HG02943 (cell line): ENCODE data around the gene SHH.
"Not testable (repeated sequence)": the region's sequence is repeated elsewhere in the genome, so short reads cannot be mapped to it uniquely, and the experiment has no call there.

Experiments used
- ATAC-seq: cut with Tn5 transposase; IDR thresholded peaks from one replicate; pipeline ENCODE4 v1.9.1; 2021; ENCODE audit warnings: mild to moderate bottlenecking, low read depth, moderate library complexity; ENCODE audit not compliant: unreplicated experiment

Gene SHH

DNA sequence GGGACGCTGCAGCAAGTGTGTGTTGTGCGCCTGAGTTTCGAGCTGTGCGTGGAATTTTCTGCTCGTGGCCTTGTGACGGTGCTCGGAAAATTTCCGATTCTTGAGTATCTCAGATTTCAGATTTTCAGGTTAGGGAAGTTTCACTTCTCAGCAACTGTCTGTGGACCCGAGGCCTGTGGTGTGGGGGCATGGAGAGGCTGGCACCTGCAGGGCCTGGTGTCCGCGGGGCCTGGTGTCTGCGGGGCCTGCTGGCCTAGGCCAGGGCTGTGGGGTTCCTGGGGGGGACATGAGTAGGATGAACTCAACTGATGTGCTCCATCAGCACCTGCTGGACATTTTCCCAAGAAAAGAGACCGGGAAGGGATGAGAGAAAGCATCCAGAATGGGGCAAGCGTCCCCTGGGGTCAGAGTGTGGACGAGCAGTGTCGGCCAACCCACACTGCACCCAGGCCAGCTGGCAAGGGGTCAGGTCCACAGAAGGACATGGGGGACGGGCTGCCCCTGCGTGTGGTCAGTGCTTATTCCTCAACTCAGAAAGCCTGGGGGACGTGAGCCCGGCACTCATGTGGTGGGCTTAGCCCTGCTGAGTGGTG is 31.3 kb upstream of the SHH start:
- ATAC-seq: no peak

DNA sequence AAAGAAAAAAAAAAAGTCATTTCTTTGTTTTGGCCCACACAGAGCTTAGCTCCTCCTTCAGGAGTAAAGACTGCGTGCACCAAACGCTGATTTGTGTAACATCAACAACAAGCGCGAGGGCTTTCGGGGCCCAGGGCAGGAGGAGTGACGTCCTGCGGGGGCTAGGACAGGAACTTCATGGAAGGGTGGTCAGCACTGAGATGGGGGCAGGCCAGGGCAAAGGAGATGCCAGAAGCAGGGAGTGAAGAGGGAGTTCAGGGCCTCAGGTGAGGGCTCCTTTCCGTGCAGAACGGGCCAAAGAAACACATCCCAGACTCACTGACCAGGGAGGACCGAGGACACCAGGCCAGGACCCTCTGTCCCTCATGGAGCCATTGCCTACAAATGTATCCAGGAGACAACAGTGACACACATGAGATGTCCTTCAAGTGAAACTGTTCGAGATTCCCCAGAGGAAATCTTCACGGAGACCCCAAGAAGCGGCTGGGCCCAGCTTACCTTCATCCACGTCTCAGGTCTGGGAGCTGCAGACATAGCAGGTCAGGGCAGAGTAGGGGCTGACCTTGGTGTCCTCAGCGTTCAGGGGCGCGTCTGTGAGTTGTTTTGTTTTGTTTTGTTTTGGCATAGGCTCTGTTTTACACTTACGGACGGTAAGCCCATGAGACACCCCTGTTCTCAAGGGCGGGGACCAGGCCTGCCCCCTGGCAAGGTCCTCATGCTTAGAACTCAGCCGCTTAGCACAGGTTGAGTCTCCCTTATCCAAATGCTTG is 30.4 kb upstream of the SHH start:
- no peak for ATAC-seq

DNA sequence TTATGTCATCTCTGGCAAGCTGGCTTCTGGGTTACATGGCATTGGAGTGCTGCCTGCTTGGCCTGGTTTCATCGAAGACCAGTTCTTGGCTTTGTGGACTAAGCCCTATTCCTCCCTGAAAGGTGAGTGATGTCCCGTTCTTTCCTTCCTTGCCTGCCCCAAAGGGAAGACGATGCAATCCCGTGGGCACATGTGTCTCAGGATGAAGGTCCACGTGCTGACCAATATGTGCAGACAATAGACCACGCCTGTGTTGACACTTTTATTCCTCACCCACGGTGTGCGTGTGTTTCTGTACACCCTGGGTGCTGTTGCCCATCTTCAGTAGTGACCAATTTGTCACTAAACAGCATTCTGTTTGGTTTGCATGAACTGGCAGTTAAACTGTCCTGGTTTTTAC is 28.6 kb upstream of the SHH start:
- ATAC-seq: no peak

DNA sequence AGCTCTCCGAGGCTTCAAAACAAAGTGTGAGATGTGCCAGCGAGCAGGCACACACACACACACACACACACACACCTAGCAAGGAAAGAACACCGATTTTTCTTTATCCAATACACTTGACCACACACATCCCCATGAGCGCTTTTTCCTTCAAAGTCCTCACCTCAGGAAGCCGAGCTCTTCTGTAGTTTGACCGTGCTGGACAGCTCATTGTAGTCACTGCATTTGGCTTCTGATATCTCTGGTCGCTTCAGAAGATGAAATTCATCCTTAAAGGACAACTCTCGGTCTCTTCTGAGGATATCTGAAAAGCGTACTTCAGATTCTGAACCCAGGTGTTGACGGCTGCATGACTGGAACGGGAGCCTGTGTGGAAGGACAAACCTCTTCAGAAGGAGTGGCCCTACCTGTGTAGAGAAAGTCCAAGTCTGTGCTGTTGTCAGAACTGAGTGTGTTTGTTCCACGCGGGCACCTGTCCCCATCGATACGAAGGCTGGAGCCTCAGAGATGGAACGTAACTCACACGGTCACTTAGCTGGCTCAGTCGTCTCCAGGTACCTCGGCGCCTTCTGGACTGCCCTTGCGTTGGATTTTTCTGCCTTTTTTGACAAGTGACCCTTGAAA is 28.1 kb upstream of the SHH start:
- ATAC-seq: no peak

DNA sequence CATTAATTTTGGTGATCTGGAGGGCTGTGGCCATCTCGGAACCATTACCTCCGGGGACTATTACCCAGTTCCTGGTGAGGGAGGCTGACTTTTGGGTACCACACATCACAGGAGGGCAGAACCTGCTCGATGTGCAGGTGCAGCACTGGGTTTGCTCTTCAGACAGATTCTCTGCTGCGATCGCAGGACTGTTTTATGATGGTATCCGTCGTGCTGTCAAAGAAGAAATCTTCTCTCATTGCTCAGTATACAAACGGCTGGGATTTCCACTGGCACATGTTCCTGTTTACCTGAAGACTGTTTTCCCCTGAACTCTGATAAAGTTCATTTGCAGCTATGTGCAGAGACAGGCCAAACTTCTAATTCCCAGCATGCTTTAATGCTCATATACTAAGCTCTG is 27.2 kb upstream of the SHH start:
- no peak for ATAC-seq

DNA sequence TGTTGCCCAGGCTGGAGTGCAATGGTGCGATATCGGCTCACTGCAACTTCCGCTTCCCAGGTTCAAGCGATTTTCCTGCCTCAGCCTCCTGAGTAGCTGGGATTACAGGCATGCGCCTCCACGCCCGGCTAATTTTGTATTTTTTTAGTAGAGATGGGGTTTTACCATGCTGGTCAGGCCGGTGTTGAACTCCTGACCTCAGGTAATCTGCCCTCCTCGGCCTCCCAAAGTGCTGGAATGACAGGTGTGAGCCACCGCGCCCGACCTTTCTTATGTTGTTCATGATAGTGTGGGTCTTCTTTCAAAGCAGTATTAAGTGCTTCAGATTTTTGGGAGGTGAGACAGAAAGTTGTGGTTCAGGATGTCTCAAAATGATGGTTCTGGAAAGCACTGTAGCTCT is 26.0 kb upstream of the SHH start:
- not testable (repeated sequence) for ATAC-seq

DNA sequence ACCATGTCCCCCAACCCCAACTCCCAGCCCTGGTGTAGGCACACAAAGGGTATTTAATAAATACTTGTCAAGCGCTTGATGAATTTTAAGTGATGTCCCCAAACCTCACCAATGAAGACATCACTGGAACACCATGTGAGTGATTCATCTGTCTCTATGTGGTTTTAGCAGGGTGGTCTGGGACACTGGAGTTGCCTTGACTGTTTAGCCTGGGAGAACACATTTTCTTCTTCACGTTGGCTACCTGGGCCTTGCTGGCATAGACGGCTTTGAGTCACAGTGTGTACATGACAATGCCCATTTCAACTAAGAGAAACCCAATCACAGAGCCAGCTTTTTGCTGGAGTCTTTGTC is 24.8 kb upstream of the SHH start:
- no peak for ATAC-seq

DNA sequence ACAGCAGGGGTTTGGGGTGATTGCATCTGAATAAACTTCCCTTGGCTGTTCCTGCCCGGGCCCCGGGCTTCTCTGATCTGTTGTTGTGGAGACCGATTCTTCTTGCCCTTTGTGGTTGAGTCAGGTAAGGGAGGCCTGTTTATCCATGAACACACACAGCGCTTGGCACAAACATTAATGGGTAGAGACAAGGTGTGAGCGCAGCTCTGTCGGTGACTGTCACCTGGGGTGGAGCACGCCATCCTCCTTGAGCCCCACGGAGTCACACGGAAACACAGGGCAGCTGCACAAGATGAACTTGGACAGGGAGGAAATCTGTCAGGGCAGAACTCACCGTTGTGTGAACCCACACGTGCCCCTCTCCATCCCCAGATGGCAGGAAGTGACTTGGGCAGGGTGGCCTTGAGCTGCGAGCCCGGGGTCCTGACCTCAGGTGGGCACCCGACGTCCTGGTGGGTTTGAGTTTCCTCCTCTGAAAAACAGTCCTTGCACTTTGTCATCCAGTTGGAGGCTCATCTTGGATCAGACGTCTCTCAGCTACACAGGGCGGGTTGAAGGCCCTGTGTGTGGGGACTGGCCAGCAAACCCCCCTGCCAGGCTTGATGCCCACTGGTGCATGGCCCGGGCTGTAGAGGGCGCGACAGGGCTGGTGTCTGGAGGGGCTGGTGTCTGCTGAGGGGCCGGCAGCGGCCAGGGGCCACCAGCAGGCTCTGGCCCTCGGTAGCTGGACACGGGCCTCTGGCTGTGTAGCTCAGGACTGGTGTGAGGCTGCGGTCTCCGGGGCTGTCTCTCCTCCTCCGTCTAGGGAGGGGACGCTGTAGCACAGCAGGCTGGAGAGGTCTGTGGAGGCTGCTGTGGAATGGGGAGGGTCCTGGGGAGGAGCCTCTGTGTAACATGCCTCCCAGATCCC is 24.2 kb upstream of the SHH start:
- no peak for ATAC-seq

DNA sequence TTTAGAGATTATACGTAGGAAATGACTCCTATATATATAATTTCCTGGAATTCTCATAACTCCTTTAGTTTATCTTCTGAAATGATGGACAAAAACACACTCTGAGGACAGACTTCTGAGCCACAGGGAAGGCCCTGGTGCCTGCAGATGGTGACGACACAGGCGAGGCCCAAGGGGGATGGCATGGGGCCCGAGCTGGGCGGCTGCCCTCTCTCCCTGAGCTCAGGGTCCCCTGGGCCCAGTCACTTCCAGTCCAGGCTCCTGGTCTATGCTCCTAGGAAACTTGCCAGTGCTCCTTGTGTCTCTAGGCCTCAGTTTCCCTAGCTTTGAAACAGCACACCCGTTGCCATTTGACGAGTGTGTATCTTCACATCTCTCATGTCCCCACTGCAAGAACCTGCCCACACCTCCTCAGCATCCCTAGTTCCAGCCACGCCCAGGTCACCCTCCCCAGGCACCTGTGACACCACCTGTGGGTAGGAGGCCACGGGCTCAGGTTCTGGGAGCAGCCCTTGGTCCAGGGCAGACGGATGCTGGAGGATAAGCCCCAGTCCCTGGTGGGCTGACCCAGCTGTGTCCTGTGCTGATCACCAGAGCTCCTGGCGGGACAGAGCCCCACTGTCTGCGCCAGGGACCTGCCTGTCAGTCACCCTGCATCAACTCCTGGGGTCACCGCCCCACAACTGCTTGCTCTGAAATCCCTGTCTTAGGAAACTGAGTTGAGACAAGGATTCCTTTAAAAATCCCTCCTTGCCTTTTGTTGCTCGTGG is 23.4 kb upstream of the SHH start:
- ATAC-seq: no peak

DNA sequence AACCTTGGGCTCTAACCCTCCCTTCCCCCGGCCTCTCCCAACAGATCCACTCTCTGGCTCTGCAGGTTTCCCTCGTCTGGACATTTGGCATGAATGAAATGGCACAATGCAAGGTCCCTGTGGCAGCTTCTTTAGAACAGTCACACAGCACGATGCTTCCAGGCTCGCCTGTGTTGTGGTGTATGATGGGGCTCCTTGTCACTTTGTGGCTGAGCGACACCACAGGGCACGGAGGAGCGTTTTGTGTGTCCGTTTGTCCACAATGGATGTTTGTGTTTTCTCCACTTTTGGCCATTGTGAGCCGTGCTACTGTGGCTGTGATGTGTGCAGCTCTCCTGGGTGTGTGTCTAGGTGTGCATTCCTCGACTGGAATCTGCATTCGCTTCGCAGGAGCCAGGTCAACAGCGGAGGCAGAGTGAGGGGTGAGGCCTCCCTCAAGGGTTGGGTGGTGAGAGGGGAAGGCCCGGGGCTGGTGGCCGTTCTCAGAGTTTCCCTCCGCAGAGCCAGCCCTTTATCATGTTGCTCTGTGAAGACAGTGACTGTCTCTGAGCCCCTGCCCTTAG is 22.3 kb upstream of the SHH start:
- ATAC-seq: no peak

DNA sequence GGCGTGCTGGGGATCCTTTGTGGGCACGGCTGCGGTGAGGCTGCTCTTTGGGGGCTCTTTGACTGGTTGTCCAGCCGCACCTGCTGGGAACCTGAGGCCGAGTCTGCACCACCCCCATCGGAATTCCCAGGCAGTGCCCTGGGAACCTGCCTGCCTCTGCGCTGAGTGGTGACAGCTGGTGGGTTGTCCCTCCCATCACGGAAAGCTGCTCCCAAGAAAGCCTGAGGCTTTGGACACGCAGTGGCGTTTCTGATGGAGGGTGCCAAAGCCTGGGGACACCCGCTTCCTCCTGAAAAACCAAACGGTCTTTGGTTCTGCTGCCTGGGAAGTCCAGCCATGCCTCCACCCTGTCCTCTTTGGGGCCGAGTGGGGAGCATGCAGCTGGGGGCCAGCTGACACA is 21.4 kb upstream of the SHH start:
- ATAC-seq: no peak

DNA sequence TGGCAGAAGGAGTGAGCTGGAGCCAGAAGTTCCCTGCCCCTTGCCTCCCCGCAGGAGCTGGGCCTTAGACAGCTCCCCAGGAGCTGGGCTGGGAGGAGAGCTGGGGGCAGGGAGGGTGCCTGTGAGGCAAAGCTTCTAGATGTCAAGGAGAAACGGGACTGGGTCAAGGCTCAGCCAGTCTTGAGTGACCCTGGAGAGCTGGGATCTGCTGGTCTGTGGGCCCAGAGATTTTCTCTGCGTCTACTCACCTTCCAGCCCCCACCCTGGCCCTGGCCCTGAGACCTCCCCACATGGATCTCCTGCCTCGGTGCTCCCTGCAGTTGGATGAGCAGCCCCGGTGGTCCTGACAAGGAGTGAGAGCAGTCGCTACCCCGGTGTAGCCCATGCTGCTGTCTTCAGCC is 20.3 kb upstream of the SHH start:
- no peak for ATAC-seq

DNA sequence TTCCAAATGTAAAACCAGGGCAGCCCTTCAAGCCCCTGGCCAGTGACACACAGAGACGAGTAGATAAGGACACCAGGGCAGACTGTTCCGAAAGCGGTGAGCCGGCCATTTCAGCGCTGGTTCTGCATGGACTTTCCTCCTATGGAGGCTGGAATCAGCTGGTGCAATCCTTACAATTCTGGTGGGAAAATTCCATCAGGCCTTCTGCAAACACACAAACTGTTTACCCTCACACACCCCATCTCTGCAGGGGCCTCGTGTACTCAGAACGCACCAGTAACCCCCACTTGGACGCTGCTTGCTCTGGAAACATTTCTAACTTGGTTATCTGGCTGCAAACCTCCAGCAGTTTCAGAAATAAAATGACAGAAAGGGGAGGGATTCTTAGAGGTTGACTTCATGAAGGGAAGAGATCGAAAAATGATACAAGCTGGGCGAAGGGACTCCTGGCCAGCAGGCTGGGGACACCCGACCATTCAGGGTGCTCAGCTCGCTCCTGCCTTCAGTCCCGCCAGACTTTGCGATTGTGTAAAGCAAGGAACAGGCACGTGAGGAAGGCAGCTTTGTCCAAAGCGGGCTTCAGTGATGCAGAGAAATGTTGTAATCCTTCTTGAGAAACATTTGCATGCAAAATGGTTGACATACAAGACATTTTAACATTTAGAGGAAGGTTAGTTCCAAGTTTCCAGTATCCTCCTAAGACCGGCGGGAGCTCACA is 19.7 kb upstream of the SHH start:
- ATAC-seq: no peak

DNA sequence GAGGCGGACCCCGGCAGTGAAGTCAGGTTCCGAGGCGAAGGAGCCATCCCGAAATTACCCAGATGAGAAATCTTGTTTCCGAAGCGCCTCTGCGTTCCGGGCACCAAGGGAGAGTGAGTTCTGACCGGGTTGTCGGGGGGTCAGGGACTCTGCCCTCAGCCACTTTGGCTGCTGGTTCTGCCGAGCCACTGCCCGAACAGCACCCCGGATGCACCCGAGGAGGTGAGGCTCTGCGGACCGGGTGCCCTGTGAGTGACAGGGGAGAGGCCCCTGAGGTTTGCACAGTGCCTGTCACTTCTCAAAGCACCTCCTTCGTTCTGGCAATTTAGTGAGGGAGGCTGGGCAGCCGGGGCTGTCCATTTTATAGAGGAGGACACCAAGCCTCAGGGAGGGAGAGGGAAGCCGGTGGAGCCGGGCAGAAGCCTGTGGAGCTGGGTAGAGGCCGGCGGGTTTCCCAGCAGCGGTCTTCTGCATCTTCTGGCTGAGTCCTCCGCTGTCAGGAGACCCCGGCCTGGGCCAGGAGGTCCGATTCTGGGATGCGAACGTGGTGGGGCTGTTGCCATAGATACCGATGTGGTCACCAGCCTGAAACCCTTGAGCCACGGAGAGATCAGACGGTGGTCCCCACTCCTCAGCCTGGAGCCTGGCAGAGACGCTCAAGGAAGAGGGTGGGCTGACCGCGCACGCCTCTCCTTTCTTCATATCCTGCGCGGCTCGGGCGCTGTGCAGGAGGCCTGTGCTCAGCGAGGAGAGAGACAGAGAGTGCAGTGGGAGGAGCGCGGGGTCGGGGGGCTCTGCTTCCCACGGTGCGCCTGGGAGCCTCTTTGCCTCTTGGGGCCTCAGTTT is 18.9 kb upstream of the SHH start:
- ATAC-seq: no peak

DNA sequence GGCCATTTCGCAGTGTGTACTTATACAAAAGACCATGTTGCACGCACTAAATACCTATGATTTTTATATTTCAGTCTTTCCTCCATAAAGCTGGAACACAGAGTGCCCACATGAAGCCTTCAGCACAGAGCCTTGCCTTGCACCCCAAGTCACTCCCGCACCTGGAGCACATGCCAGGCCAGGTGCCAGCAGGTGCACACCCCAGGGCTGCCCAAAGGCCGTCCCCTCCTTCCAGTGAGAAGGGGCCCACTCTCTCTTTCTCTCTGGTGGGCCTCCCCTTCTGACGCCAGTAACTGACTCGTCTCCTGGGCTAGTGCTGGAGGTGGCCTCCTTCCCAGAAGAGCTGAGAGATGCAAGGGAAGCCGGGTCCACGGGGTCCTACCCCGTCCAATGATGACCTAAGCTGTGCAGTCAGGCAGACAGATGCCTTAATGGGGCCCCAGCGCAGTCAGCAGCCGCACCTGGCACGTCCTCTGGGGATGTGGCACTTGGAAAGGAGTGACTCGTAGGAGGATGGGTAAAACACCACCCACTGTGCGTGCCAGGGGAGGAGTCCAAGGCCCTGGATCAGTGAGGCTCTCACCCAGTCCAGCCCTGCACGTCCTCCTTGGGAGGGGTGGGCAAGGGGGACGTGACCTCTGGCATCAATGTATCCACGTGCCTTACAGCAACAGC is 17.7 kb upstream of the SHH start:
- ATAC-seq: no peak

DNA sequence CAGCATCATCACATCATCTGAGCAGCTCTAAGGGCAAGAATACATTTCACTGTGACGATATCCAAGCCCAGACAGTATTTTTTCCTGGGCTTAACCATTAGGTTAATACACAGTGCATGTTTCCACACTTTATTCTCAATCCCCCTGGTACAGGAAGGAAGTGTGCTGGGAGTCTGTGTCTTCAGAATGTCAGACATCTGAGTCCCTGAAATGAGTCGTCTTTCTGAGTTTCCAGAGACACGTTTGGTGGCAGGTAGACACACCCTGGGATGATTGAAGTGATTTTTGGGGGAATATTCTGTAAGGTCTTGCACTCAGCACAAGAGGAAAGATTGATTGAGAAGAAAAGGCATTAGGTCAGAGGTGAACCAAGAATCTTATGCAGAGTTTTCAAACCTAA is 13.1 kb upstream of the SHH start:
- ATAC-seq: no peak

DNA sequence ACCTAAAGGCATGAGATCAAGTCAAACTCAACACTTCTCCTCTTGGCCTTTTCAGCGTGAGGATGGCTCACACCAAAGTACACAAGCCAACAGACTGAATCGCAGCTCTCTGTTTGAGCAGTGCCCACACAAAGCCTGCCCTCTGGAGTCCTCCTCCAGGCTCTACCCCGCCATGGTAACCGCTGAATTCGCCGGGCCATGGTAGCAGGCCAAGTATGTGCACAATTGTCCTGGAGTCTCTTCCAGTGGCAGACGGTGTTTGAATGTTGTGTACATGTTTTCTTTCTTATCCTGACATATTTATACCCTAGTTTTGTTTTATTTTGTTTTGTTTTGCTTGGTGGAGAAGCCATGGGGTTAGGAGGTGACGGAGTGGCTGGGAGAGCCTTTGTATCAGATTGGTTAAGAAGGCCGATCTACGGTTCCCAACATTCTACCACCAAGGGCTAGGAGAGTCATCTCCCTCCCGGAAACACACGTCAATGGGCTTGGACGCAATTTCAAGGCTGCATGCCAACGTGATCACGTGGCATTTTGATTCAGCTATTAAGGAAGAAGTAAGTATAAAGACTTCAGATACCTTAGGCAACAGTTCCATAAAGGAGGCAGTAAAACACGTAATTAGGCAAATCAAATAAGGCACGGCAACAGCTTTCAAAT is 12.1 kb upstream of the SHH start:
- ATAC-seq: no peak

DNA sequence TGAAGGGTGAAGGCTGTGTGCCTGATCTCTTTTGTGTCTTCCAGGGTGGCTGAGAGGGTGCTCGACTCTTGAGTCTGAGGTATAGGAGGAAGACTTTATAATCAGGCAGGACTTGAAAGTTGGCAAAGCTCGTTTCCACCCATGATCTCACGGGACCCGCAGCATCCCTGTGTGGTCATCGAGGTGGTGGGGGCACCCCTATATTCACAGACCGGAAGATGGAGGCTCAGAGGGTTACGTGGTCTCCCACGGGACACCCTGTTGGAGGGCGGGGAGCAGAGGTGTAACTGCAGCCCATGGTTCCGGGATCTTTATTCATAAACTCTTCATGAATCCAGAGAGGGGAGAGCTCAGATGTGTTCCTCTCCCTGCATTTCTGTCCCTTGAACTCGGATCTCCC is 9.6 kb upstream of the SHH start:
- no peak for ATAC-seq
